Activated naive CD8-positive, alpha-beta T cell treated with anti-CD3 and anti-CD28 coated beads, Interleukin-2, amount 10 ng/mL, durations not matched to agents 7 days and 5 days (primary cell): ENCODE measurements around the gene REN. TPM values are rescaled to one million over a fixed set of nuclear protein-coding genes. Genes with fewer than 3 reads are reported as not detected.
A peak's percentile ranks its signal among the peaks of the same experiment; 100 is the strongest.

Source experiments
- ATAC-seq: fragments of 150-1000 bp; cut with Tn5 transposase; one replicate; pipeline ENCODE4 v1.10.0; 2021; ENCODE audit warnings: low read depth, moderate library complexity
- POLR2A ChIA-PET: fragments of 350-600 bp; sonication (Branson Sonifier 250); formaldehyde crosslinking; loops from one replicate; lab custom pipeline; 2021; ENCODE audit warnings: antibody characterized with exemption; lab: Charles Lee
- DNase-seq: peaks from one replicate; pipeline ENCODE4 v3.0.0; 2021
- H3K27ac Mint-ChIP-seq: one replicate; pipeline ENCODE4 v1.8.0; 2022; ENCODE audit warnings: mild to moderate bottlenecking, mixed read lengths
- H3K27me3 Mint-ChIP-seq: one replicate; pipeline ENCODE4 v1.8.0; 2022; ENCODE audit warnings: mild to moderate bottlenecking, moderate library complexity, mixed read lengths
- H3K36me3 Mint-ChIP-seq: one replicate; pipeline ENCODE4 v1.8.0; 2021; ENCODE audit warnings: mild to moderate bottlenecking, mixed read lengths
- H3K4me1 Mint-ChIP-seq: one replicate; pipeline ENCODE4 v1.8.0; 2021; ENCODE audit warnings: mixed read lengths
- H3K4me3 Mint-ChIP-seq: one replicate; pipeline ENCODE4 v1.8.0; 2022; ENCODE audit warnings: mild to moderate bottlenecking, moderate library complexity, mixed read lengths
- H3K9me3 Mint-ChIP-seq: one replicate; pipeline ENCODE4 v1.8.0; 2021; ENCODE audit warnings: mixed read lengths
- total RNA-seq, 2 experiments: library from RNA; stranded (reverse); gene quantifications; one replicate each; pipeline ENCODE4 v1.2.3, GENCODE V29; 2021

REN gene
- total RNA-seq, result not detected

- POLR2A ChIA-PET, result no interaction called here
- ATAC-seq (no peak), DNase-seq (no peak)
- H3K9me3 Mint-ChIP-seq, result peaks cover 14% of the 10 kb centered on the region
- no peaks in the 10 kb centered on the region for H3K27me3 Mint-ChIP-seq
- no peak within 1 kb of the TSS for H3K4me3 Mint-ChIP-seq
- no peaks in the 10 kb centered on the region for H3K36me3 Mint-ChIP-seq
- H3K27ac Mint-ChIP-seq, result no peak within 1 kb of the TSS
- H3K4me1 Mint-ChIP-seq, result peaks cover 2% of the 10 kb centered on the region
Measured at GRCh38 chr1:204166219-204166618, at the start of gene REN. REN (minus strand) TSS chr1:204166337; CDS start chr1:204166293, 44 bp downstream.

- POLR2A ChIA-PET, result no interaction called here
- H3K4me3 Mint-ChIP-seq, result peak within 1 kb of the TSS; percentile 32
- peaks cover 4% of the 10 kb centered on the region for H3K27me3 Mint-ChIP-seq
- H3K36me3 Mint-ChIP-seq, result no peaks in the 10 kb centered on the region
- no peaks in the 10 kb centered on the region for H3K9me3 Mint-ChIP-seq
- DNase-seq, result peak; percentile 53
- H3K4me1 Mint-ChIP-seq, result peaks cover 9% of the 10 kb centered on the region
- ATAC-seq, result peak; percentile 64
- H3K27ac Mint-ChIP-seq, result no peak within 1 kb of the TSS
Measured at GRCh38 chr1:204213668-204214662, 47.8 kb upstream of the REN start, which contains the start of gene GOLT1A. GOLT1A (minus strand) TSS chr1:204213988; CDS start chr1:204213906, 82 bp downstream.

GRCh38 chr1:204212715-204213114, 46.6 kb upstream of the REN start:
- Mint-ChIP-seq H3K4me1 (peaks cover 4% of the 10 kb centered on the region), H3K27me3 (peaks cover 8% of the 10 kb centered on the region), H3K36me3 (no peaks in the 10 kb centered on the region), H3K27ac (no peak overlapping the region), H3K9me3 (no peaks in the 10 kb centered on the region), H3K4me3 (no peak overlapping the region)
- POLR2A ChIA-PET, result no interaction called here
- no peak for DNase-seq
- no peak for ATAC-seq

- POLR2A ChIA-PET, result no interaction called here
- Mint-ChIP-seq H3K27me3 (peaks cover 13% of the 10 kb centered on the region), H3K27ac (no peak overlapping the region), H3K4me1 (peaks cover 5% of the 10 kb centered on the region), H3K9me3 (no peaks in the 10 kb centered on the region), H3K36me3 (no peaks in the 10 kb centered on the region), H3K4me3 (no peak overlapping the region)
- ATAC-seq, result no peak
- no peak for DNase-seq
Measured at GRCh38 chr1:204211046-204211445, 44.9 kb upstream of the REN start.

- no peak overlapping the region for H3K27ac Mint-ChIP-seq
- peaks cover 3% of the 10 kb centered on the region for H3K4me1 Mint-ChIP-seq
- no peak overlapping the region for H3K4me3 Mint-ChIP-seq
- DNase-seq, result peak; percentile 85
- peaks cover 30% of the 10 kb centered on the region for H3K27me3 Mint-ChIP-seq
- no peaks in the 10 kb centered on the region for H3K36me3 Mint-ChIP-seq
- ATAC-seq, result peak; percentile 96
- H3K9me3 Mint-ChIP-seq, result no peaks in the 10 kb centered on the region
- POLR2A ChIA-PET, result no interaction called here
Measured at GRCh38 chr1:204207136-204207616, 41.0 kb upstream of the REN start.

- H3K4me3 Mint-ChIP-seq, result no peak overlapping the region
- peaks cover 3% of the 10 kb centered on the region for H3K4me1 Mint-ChIP-seq
- H3K27me3 Mint-ChIP-seq, result peaks cover 30% of the 10 kb centered on the region
- no peaks in the 10 kb centered on the region for H3K36me3 Mint-ChIP-seq
- H3K27ac Mint-ChIP-seq, result no peak overlapping the region
- DNase-seq (no peak), ATAC-seq (no peak)
- H3K9me3 Mint-ChIP-seq, result no peaks in the 10 kb centered on the region
- POLR2A ChIA-PET, result no interaction called here
Measured at GRCh38 chr1:204206121-204206520, 40.0 kb upstream of the REN start.

GRCh38 chr1:204205486-204205885, 39.3 kb upstream of the REN start:
- DNase-seq (no peak), ATAC-seq (no peak)
- H3K27me3 Mint-ChIP-seq, result peaks cover 30% of the 10 kb centered on the region
- H3K27ac Mint-ChIP-seq, result no peak overlapping the region
- peaks cover 3% of the 10 kb centered on the region for H3K4me1 Mint-ChIP-seq
- POLR2A ChIA-PET, result no interaction called here
- no peaks in the 10 kb centered on the region for H3K36me3 Mint-ChIP-seq
- H3K4me3 Mint-ChIP-seq, result no peak overlapping the region
- H3K9me3 Mint-ChIP-seq, result no peaks in the 10 kb centered on the region

- no peak overlapping the region for H3K27ac Mint-ChIP-seq
- POLR2A ChIA-PET, result no interaction called here
- no peak overlapping the region for H3K4me3 Mint-ChIP-seq
- DNase-seq, result no peak
- peaks cover 30% of the 10 kb centered on the region for H3K27me3 Mint-ChIP-seq
- no peak for ATAC-seq
- H3K4me1 Mint-ChIP-seq, result peaks cover 3% of the 10 kb centered on the region
- H3K36me3 Mint-ChIP-seq, result no peaks in the 10 kb centered on the region
- no peaks in the 10 kb centered on the region for H3K9me3 Mint-ChIP-seq
Measured at GRCh38 chr1:204204944-204205343, 38.8 kb upstream of the REN start.

- no peak overlapping the region for H3K27ac Mint-ChIP-seq
- no peak overlapping the region for H3K4me3 Mint-ChIP-seq
- H3K36me3 Mint-ChIP-seq, result no peaks in the 10 kb centered on the region
- POLR2A ChIA-PET, result no interaction called here
- DNase-seq (no peak), ATAC-seq (no peak)
- peaks cover 27% of the 10 kb centered on the region for H3K27me3 Mint-ChIP-seq
- no peaks in the 10 kb centered on the region for H3K9me3 Mint-ChIP-seq
- H3K4me1 Mint-ChIP-seq, result peaks cover 3% of the 10 kb centered on the region
Measured at GRCh38 chr1:204203206-204203767, 37.1 kb upstream of the REN start.

- H3K9me3 Mint-ChIP-seq, result no peaks in the 10 kb centered on the region
- H3K27me3 Mint-ChIP-seq, result peaks cover 27% of the 10 kb centered on the region
- H3K27ac Mint-ChIP-seq, result no peak overlapping the region
- ATAC-seq (no peak), DNase-seq (no peak)
- POLR2A ChIA-PET, result no interaction called here
- no peak overlapping the region for H3K4me3 Mint-ChIP-seq
- peaks cover 3% of the 10 kb centered on the region for H3K4me1 Mint-ChIP-seq
- H3K36me3 Mint-ChIP-seq, result no peaks in the 10 kb centered on the region
Measured at GRCh38 chr1:204202481-204202880, 36.3 kb upstream of the REN start.

- Mint-ChIP-seq H3K27me3 (peaks cover 23% of the 10 kb centered on the region), H3K27ac (no peak overlapping the region), H3K4me1 (peaks cover 2% of the 10 kb centered on the region), H3K36me3 (no peaks in the 10 kb centered on the region), H3K4me3 (no peak overlapping the region), H3K9me3 (no peaks in the 10 kb centered on the region)
- DNase-seq, result no peak
- POLR2A ChIA-PET, result no interaction called here
- ATAC-seq, result no peak
Measured at GRCh38 chr1:204201348-204202040, 35.4 kb upstream of the REN start.

GRCh38 chr1:204199579-204199978, 33.4 kb upstream of the REN start:
- H3K27ac Mint-ChIP-seq, result no peak overlapping the region
- no peak overlapping the region for H3K4me3 Mint-ChIP-seq
- no peak for DNase-seq
- no peak for ATAC-seq
- peaks cover 9% of the 10 kb centered on the region for H3K4me1 Mint-ChIP-seq
- POLR2A ChIA-PET, result no interaction called here
- H3K36me3 Mint-ChIP-seq, result no peaks in the 10 kb centered on the region
- H3K9me3 Mint-ChIP-seq, result peaks cover 5% of the 10 kb centered on the region
- H3K27me3 Mint-ChIP-seq, result peaks cover 8% of the 10 kb centered on the region
